Activated CD8-positive, alpha-beta T cell treated with anti-CD3 and anti-CD28 coated beads, Interleukin-2, amount 10 ng/mL, durations not matched to agents 7 days and 5 days (primary cell): ENCODE results near the gene CCN5. TPM values are rescaled to one million over a fixed set of nuclear protein-coding genes. Genes with fewer than 3 reads are reported as not detected.

Source experiments
- ATAC-seq: fragments of 150-1000 bp; cut with Tn5 transposase; one replicate; pipeline ENCODE4 v1.10.0; 2021; ENCODE audit warnings: moderate library complexity
- CTCF ChIA-PET: fragments of 350-600 bp; sonication (Branson Sonifier 250); formaldehyde crosslinking; loops from one replicate; lab custom pipeline; 2021; ENCODE audit warnings: antibody characterized with exemption; lab: Charles Lee
- POLR2A ChIA-PET: fragments of 350-600 bp; sonication (Branson Sonifier 250); formaldehyde crosslinking; loops from one replicate; lab custom pipeline; 2021; ENCODE audit warnings: antibody characterized with exemption; lab: Charles Lee
- DNase-seq: peaks from one replicate; pipeline ENCODE4 v3.0.0-alpha.2; 2020
- H3K27ac Mint-ChIP-seq: one replicate; pipeline ENCODE4 v1.8.0; 2021; ENCODE audit warnings: mild to moderate bottlenecking, mixed read lengths
- H3K27me3 Mint-ChIP-seq: one replicate; pipeline ENCODE4 v1.8.0; 2021; ENCODE audit warnings: low read depth, mixed read lengths
- H3K36me3 Mint-ChIP-seq: one replicate; pipeline ENCODE4 v1.8.0; 2021; ENCODE audit warnings: low read depth, mixed read lengths
- H3K4me1 Mint-ChIP-seq: one replicate; pipeline ENCODE4 v1.8.0; 2021; ENCODE audit warnings: low read depth, mixed read lengths
- H3K4me3 Mint-ChIP-seq: one replicate; pipeline ENCODE4 v1.8.0; 2021; ENCODE audit warnings: mild to moderate bottlenecking, mixed read lengths
- H3K9me3 Mint-ChIP-seq: one replicate; pipeline ENCODE4 v1.8.0; 2022; ENCODE audit warnings: mixed read lengths; ENCODE audit not compliant: insufficient read depth
- total RNA-seq, 2 experiments: library from RNA; stranded (reverse); gene quantifications; one replicate each; pipeline ENCODE4 v1.2.3, GENCODE V29; 2021

CCN5 gene
- total RNA-seq, 2 experiments from 2014 or later: not detected

GRCh38 chr20:44743080-44743701, 28.0 kb downstream of the CCN5 start:
- no peaks in the 10 kb centered on the region for H3K36me3 Mint-ChIP-seq
- ChIA-PET POLR2A (no interaction called here), CTCF (interaction anchor here (0.9 to 2.3 kb wide), 3 partner anchors 8 to 60 kb away, joined by 3 to 10 read pairs (median 3); no protein-coding TSS in a partner anchor)
- no peak overlapping the region for H3K4me3 Mint-ChIP-seq
- no peak overlapping the region for H3K27ac Mint-ChIP-seq
- H3K27me3 Mint-ChIP-seq: peaks cover 25% of the 10 kb centered on the region
- H3K9me3 Mint-ChIP-seq: no peaks in the 10 kb centered on the region
- ATAC-seq (no peak), DNase-seq (no peak)
- H3K4me1 Mint-ChIP-seq: peaks cover 11% of the 10 kb centered on the region

GRCh38 chr20:44743916-44744655, 28.9 kb downstream of the CCN5 start:
- no peak for DNase-seq
- no peaks in the 10 kb centered on the region for H3K36me3 Mint-ChIP-seq
- H3K27me3 Mint-ChIP-seq: peaks cover 25% of the 10 kb centered on the region
- ChIA-PET POLR2A (no interaction called here), CTCF (interaction anchor here (0.9 to 2.3 kb wide), 3 partner anchors 9 to 61 kb away, joined by 3 to 10 read pairs (median 3); no protein-coding TSS in a partner anchor)
- H3K4me3 Mint-ChIP-seq: no peak overlapping the region
- no peak for ATAC-seq
- no peak overlapping the region for H3K27ac Mint-ChIP-seq
- H3K4me1 Mint-ChIP-seq: peaks cover 6% of the 10 kb centered on the region
- no peaks in the 10 kb centered on the region for H3K9me3 Mint-ChIP-seq

- Mint-ChIP-seq H3K9me3 (no peaks in the 10 kb centered on the region), H3K4me1 (peaks cover 6% of the 10 kb centered on the region), H3K27me3 (peaks cover 25% of the 10 kb centered on the region), H3K36me3 (no peaks in the 10 kb centered on the region), H3K4me3 (peak overlapping the region; percentile 25), H3K27ac (no peak overlapping the region)
- ATAC-seq (no peak), DNase-seq (no peak)
- ChIA-PET CTCF (no interaction called here), POLR2A (no interaction called here)
These were observed 30.0 kb downstream of the CCN5 start for GRCh38 chr20:44745122-44745597.

GRCh38 chr20:44745598-44746366, 30.6 kb downstream of the CCN5 start, which contains the start of gene KCNK15:
Gene KCNK15, plus strand, starts transcription at chr20:44745865. Its CDS starts 46 bp downstream, at chr20:44745911.
- POLR2A ChIA-PET: interaction anchor here (0.6 kb wide), 1 partner anchor 511 kb away, joined by 3 read pairs; no protein-coding TSS in a partner anchor
- Mint-ChIP-seq H3K9me3 (no peaks in the 10 kb centered on the region), H3K36me3 (no peaks in the 10 kb centered on the region), H3K4me1 (peaks cover 6% of the 10 kb centered on the region), H3K4me3 (peak within 1 kb of the TSS; percentile 39), H3K27ac (no peak within 1 kb of the TSS), H3K27me3 (peaks cover 25% of the 10 kb centered on the region)
- ATAC-seq (peak; percentile 78), DNase-seq (peak; percentile 28)
- CTCF ChIA-PET: interaction anchor here (1.1 to 2.1 kb wide), 3 partner anchors 11 to 63 kb away, joined by 3 to 16 read pairs (median 4); no protein-coding TSS in a partner anchor

GRCh38 chr20:44746367-44747165, 31.4 kb downstream of the CCN5 start:
- H3K36me3 Mint-ChIP-seq: no peaks in the 10 kb centered on the region
- ChIA-PET POLR2A (interaction anchor here (0.6 kb wide), 1 partner anchor 510 kb away, joined by 3 read pairs; no protein-coding TSS in a partner anchor), CTCF (interaction anchor here (0.6 to 2.9 kb wide), 17 partner anchors 9 to 768 kb away, joined by 3 to 24 read pairs (median 4); no protein-coding TSS in a partner anchor)
- H3K4me3 Mint-ChIP-seq: peak overlapping the region; percentile 39
- no peak overlapping the region for H3K27ac Mint-ChIP-seq
- H3K27me3 Mint-ChIP-seq: peaks cover 25% of the 10 kb centered on the region
- peaks cover 6% of the 10 kb centered on the region for H3K4me1 Mint-ChIP-seq
- H3K9me3 Mint-ChIP-seq: no peaks in the 10 kb centered on the region
- DNase-seq (no peak), ATAC-seq (no peak)

- Mint-ChIP-seq H3K4me3 (no peak overlapping the region), H3K4me1 (peaks cover 6% of the 10 kb centered on the region), H3K9me3 (no peaks in the 10 kb centered on the region), H3K27ac (peak overlapping the region; percentile 44), H3K27me3 (peaks cover 25% of the 10 kb centered on the region), H3K36me3 (no peaks in the 10 kb centered on the region)
- peak; percentile 45 for ATAC-seq
- CTCF ChIA-PET: interaction anchor here (0.6 to 2.9 kb wide), 26 partner anchors 9 to 769 kb away, joined by 3 to 24 read pairs (median 4); partner anchors contain the start of gene PABPC1L
- POLR2A ChIA-PET: no interaction called here
- peak; percentile 73 for DNase-seq
These were observed 32.2 kb downstream of the CCN5 start for GRCh38 chr20:44747166-44748004.

GRCh38 chr20:44748005-44748370, 32.8 kb downstream of the CCN5 start:
- DNase-seq (no peak), ATAC-seq (no peak)
- CTCF ChIA-PET: interaction anchor here (0.7 to 2.9 kb wide), 20 partner anchors 9 to 348 kb away, joined by 3 to 24 read pairs (median 4); partner anchors contain the start of gene PABPC1L
- H3K9me3 Mint-ChIP-seq: no peaks in the 10 kb centered on the region
- peaks cover 25% of the 10 kb centered on the region for H3K27me3 Mint-ChIP-seq
- POLR2A ChIA-PET: no interaction called here
- H3K4me3 Mint-ChIP-seq: no peak overlapping the region
- no peak overlapping the region for H3K27ac Mint-ChIP-seq
- peaks cover 6% of the 10 kb centered on the region for H3K4me1 Mint-ChIP-seq
- no peaks in the 10 kb centered on the region for H3K36me3 Mint-ChIP-seq

GRCh38 chr20:44750081-44750805, 35.1 kb downstream of the CCN5 start:
- DNase-seq (no peak), ATAC-seq (no peak)
- no peak overlapping the region for H3K4me3 Mint-ChIP-seq
- H3K36me3 Mint-ChIP-seq: no peaks in the 10 kb centered on the region
- POLR2A ChIA-PET: interaction anchor here (0.8 kb wide), 1 partner anchor 157 kb away, joined by 3 read pairs; no protein-coding TSS in a partner anchor
- H3K27ac Mint-ChIP-seq: no peak overlapping the region
- H3K27me3 Mint-ChIP-seq: peaks cover 12% of the 10 kb centered on the region
- H3K4me1 Mint-ChIP-seq: peaks cover 4% of the 10 kb centered on the region
- no peaks in the 10 kb centered on the region for H3K9me3 Mint-ChIP-seq
- CTCF ChIA-PET: no interaction called here

- DNase-seq (no peak), ATAC-seq (no peak)
- Mint-ChIP-seq H3K4me1 (peaks cover 2% of the 10 kb centered on the region), H3K9me3 (no peaks in the 10 kb centered on the region), H3K27me3 (peaks cover 2% of the 10 kb centered on the region), H3K27ac (no peak overlapping the region), H3K4me3 (no peak overlapping the region), H3K36me3 (no peaks in the 10 kb centered on the region)
- CTCF ChIA-PET: interaction anchor here (0.9 kb wide), 1 partner anchor 68 kb away, joined by 4 read pairs; no protein-coding TSS in a partner anchor
- POLR2A ChIA-PET: no interaction called here
These were observed 37.1 kb downstream of the CCN5 start for GRCh38 chr20:44752099-44752931.
